Activated CD4-positive, alpha-beta T cell treated with anti-CD3 and anti-CD28 coated beads, Interleukin-2, amount 50 U/mL, for 24 hours (primary cell): ENCODE data around the gene PKNOX2.
"Not testable (repeated sequence)": the region's sequence is repeated elsewhere in the genome, so short reads cannot be mapped to it uniquely, and the experiment has no call there.

Experiments used
- DNase-seq, 2 donors: peaks; one replicate each; pipeline ENCODE4 v3.0.0-alpha.2; 2020; ENCODE audit warnings: low read depth in 1 of 2, low spot score in 1 of 2

The PKNOX2 gene

DNA sequence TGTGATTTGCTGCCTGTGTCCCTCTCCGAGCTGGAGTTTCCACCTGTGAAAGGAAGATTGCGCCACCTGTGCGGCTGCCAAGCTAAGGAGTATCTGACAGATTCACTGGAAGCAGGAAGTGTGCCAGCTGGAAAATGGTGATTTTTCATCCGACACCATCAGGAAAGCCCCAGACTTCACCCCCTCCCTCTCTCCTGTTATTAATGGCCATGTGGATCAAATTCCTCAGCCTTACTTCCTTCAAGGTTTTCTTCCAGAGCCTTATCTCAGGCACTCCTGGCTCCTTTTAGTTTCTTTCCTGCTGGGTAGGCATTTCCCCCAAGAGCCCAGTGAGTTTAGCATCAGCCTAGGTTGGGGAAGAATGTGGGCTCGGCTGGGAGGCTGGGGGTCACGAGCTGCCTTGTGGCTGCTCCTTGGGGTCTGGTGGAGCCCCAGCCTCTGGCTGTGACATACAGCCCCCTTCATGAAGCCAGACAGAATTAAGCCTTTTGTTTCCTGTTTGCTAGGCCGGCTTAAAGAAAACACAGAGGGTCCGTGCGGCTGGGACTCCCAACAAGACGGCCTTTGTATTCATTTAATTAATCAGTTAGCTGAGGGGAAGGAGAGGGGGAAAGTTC, 37.1 kb downstream of the PKNOX2 start:
- no peak for DNase-seq

DNA sequence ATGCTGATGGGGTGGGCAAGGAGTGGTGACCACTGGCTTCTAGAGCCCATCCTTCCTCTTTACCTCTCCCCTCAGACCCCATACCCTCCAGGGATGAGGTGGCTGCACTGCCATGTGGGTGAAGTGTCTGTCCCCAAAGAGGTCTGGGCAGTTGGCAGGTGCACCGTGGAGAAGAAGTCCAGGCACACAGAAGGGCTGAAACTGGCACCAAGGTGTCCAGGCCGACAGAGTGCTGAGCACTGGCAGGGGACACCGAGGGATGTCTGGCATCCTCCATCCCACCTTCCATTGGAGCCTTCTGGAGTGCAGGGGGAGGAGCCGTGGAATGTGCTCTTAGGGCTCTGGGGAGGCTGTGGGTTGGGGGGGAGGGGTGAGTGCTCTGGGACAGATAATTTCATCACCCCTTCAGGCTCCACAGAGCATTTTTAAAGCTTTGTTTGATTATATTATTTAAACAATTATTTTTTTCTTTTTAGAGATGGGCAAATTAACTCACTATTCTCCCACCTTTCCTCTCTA, 37.9 kb downstream of the PKNOX2 start:
- no peak for DNase-seq

GRCh38 chr11:125202977-125203376, 38.4 kb downstream of the PKNOX2 start:
- no peak for DNase-seq

DNA sequence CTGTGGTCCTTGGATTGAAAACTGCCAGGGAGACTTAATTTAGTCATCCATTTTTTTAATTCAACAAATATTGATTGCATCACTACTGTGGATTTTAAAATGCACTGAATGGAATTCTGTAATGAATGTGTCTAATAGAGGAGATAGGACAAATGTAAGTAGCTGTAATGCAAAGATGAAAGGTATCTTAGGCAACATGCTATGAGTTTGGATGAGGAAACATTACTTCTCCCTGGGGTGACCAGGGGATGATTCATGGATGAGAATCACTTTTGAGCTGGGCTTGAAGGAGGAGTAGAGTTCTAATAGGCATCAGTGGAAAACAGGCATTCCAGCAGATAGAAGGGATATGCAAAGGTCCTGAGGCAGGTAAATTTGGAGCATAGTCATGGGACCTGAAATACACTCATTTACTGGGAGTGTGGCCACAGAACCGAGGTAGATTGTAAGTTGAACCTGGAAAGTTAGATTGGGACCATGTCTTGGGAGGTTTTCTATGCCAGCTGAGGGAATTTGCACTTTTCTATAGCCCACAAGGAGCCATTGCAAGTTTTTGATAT, 43.4 kb downstream of the PKNOX2 start:
- DNase-seq, result no peak

GRCh38 chr11:125210066-125210465, 45.5 kb downstream of the PKNOX2 start:
- no peak for DNase-seq

GRCh38 chr11:125211191-125211947, 46.8 kb downstream of the PKNOX2 start:
- DNase-seq, result no peak

- DNase-seq, result no peak
Observed at GRCh38 chr11:125211948-125212340, 47.4 kb downstream of the PKNOX2 start.

- DNase-seq, result no peak
Observed at GRCh38 chr11:125214601-125215565, 50.3 kb downstream of the PKNOX2 start.

DNA sequence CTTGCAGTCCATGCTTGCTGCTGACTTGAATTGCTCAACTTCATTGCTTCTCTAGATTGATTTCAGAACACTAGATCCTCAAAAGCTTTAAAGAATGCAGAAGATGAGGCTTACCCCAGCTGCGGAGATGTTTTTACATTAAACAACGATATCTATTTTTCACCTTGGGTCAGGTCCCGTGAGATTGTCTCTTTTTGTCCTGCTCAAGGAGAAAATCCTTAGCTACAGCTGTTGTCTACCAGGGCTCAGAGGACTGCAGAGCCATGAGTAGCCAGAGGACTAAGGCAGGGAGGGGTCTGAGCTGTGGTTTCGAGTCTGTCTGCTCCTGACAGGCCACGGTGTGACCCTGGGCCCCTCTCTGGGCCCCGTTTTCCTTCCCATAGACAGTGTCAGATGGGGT, 51.4 kb downstream of the PKNOX2 start:
- DNase-seq, result no peak

- no peak for DNase-seq
Observed at GRCh38 chr11:125218336-125218735, 53.8 kb downstream of the PKNOX2 start.

GRCh38 chr11:125221461-125221860, 56.9 kb downstream of the PKNOX2 start:
- DNase-seq, result no peak

GRCh38 chr11:125222494-125222893, 57.9 kb downstream of the PKNOX2 start:
- DNase-seq, result no peak

GRCh38 chr11:125223161-125223560, 58.6 kb downstream of the PKNOX2 start:
- DNase-seq, result not testable (repeated sequence)

DNA sequence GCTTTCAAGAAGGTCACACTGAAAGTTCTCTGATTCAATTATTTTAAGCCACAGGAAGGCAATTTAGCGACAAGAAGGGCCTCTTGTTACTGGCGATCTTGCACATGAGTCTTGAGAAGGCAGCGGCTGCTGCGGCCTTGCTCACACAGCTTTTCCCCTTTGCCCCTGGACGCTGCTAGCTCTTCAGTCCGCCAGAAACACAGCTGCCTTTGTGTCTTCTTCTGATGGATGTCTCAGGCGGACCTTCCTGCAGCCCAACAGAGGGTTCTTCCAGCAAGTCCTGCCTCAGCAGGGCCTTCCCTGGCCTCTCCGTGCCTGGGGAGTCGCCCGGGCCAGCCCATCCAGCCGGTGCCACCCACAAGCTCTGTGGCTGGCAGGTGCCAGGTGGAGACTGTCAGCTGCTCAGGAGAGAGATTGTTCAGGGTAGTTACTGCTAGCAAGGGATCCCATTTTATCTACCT, 59.4 kb downstream of the PKNOX2 start:
- no peak for DNase-seq

- no peak for DNase-seq
Observed at GRCh38 chr11:125224391-125225021, 60.0 kb downstream of the PKNOX2 start.

DNA sequence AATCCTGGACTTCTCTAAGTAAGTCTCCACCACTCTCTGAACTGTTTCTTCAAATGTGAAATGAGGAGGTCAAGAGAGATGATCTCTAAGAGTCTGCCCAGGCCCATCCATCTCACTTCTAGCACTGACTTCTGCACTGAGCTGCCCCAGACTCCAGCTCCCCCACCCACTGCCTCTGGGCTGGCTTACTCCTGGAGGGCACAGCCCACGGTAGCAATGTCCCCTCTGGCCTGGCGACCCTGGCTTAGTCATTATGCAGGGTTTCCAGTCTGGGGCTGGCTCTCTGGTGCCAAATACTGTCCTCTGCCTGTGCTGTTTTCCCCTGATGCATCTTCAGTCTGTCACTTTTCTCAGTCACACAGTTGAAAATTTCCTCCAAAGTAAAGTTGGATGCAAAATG, 60.9 kb downstream of the PKNOX2 start:
- no peak for DNase-seq

DNA sequence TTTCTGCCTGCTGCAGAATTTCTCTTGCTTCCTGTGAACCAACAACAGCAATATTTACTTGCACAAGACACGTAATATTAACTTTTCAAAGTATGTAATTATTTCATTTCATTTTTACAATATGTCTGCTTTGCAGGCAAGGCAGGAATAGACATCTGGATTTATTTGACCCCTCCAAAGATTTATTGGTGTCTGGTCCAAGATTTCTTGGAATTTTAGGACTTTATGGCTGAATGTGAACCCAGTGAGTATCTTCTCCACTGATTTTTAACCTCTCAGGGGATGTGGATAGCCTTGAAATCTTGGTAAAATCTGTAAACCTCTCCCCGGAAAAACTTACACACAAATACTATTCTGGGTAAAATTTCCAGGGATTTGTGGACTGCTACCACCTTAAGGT, 61.5 kb downstream of the PKNOX2 start:
- DNase-seq, result no peak

DNA sequence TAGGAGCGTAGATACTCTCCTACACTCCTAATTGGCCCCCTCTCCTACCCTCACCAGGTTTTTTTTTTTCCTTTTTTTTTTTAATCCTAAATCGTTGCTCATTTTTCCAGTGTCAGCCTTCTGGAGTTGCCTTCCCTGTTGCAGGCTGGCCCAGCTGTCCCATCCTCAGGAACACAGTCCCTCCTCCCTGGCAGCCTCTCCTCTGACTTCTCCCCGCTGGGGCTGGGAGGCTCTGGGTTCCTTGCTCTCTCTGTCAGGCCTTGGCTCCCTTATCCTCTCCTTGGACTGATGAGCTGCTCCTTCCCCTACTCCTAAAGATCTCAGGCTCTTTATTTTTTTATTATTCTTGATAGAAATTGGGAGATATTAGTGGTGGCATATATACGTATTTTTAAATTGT, 62.2 kb downstream of the PKNOX2 start:
- no peak for DNase-seq

DNA sequence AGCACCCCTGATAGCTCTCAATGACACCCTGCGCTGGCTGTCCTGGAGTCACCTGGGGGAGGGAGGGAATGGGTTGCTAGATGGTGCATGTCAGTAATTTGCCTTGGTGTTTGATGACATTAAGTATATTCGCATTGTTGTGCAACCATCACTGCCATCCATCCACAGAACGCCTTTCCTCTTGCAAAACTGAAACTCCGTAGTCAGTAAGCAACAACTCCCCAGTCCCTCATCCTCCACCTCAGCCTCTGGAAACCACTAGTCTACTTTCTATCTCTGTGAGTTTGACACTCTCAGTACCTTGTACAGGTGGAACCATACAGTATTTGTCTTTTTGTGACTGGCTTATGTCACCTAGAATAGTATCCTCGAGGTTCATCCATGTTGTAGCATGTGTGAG, 62.6 kb downstream of the PKNOX2 start:
- no peak for DNase-seq

GRCh38 chr11:125228445-125228844, 63.9 kb downstream of the PKNOX2 start:
- DNase-seq, result no peak

DNA sequence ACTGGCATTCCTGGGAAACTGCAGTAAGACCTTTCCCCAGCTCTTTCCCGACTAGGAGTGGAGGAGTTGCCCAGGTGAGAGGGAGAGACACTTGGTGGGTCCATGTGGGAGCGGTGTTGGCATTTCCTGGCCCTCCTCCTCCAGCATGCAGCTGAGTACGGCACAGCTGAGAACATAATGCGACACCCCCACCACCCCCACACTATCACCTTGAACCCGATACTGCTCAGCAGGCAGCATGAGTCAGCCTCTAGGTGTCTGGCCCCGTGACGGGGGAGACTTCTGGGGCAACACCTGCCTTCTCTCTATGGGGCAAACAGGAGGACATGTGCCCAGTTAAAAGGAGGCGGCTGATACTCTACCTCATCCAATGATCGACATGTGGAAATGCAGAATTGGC, 64.4 kb downstream of the PKNOX2 start:
- no peak for DNase-seq
